H1 (cell line): Measurements from ENCODE around the gene FADD. TPM values are rescaled to one million over a fixed set of nuclear protein-coding genes. Genes with fewer than 3 reads are reported as not detected.

Source experiments
- CTCF ChIA-PET: fragments of 300-600 bp; sonication (Branson Sonifier 250); formaldehyde crosslinking; loops from one replicate; lab custom pipeline; 2021; ENCODE audit not compliant: partially characterized antibody; lab: Charles Lee
- POLR2A ChIA-PET: fragments of 300-600 bp; sonication (Branson Sonifier 250); formaldehyde crosslinking; loops from one replicate; lab custom pipeline; 2021; ENCODE audit warnings: inconsistent platforms; ENCODE audit not compliant: partially characterized antibody; lab: Charles Lee
- DNase-seq, 2 experiments: peaks; one replicate each; pipeline versions ENCODE4 v3.0.0 to v3.0.0-alpha.2; 2010 to 2022; ENCODE audit warnings: low spot score in 2 of 2, low read depth in 1 of 2, mixed read lengths in 1 of 2
- FAIRE-seq: peaks from 2 replicates; lab custom pipeline; 2011; peaks lifted over from hg19 to GRCh38; lab: Jason Lieb, UNC
- H2AFZ ChIP-seq: 2 replicates; pipeline ENCODE4 v1.8.1; 2012; ENCODE audit warnings: low read length, inconsistent platforms
- H2AK5ac ChIP-seq: 2 replicates; pipeline ENCODE4 v1.6.1; 2013; ENCODE audit warnings: low read depth, low read length
- H2BK120ac ChIP-seq: replicated peaks from 2 replicates; pipeline ENCODE3; 2013; ENCODE audit warnings: low read depth, low read length, inconsistent platforms
- H2BK12ac ChIP-seq: 2 replicates; pipeline ENCODE4 v1.6.1; 2013; ENCODE audit warnings: low read depth, low read length
- H2BK15ac ChIP-seq: 2 replicates; pipeline ENCODE4 v1.6.1; 2013; ENCODE audit warnings: low read length
- H2BK20ac ChIP-seq: 2 replicates; pipeline ENCODE4 v1.6.1; 2013; ENCODE audit warnings: low read length
- H2BK5ac ChIP-seq: 2 replicates; pipeline ENCODE4 v1.6.1; 2013; ENCODE audit warnings: low read depth, low read length
- H3K14ac ChIP-seq: 2 replicates; pipeline ENCODE4 v1.6.1; 2013; ENCODE audit warnings: inconsistent platforms; ENCODE audit not compliant: insufficient read length
- H3K18ac ChIP-seq: 2 replicates; pipeline ENCODE4 v1.6.1; 2013; ENCODE audit warnings: low read length; ENCODE audit errors: extremely low read depth
- H3K23ac ChIP-seq: 2 replicates; pipeline ENCODE4 v1.6.1; 2013; ENCODE audit warnings: inconsistent platforms; ENCODE audit not compliant: insufficient read length
- H3K23me2 ChIP-seq: 2 replicates; pipeline ENCODE4 v1.6.1; 2013; ENCODE audit warnings: low read depth, low read length
- H3K27ac ChIP-seq: 2 replicates; pipeline ENCODE4 v1.6.1; 2011; ENCODE audit warnings: low read depth, low read length, inconsistent platforms
- H3K27me3 ChIP-seq, 4 experiments: replicated peaks in 1 of 4; 1 replicate in 1 of 4; 2 replicates in 3 of 4; pipeline versions ENCODE4 v1.6.1 to v1.8.1; 2011 to 2013; ENCODE audit warnings: low read length in 3 of 4, mild to moderate bottlenecking in 3 of 4, inconsistent platforms in 2 of 4, mixed read lengths in 2 of 4, moderate library complexity in 1 of 4; ENCODE audit not compliant: control insufficient read depth in 3 of 4, insufficient read depth in 3 of 4; ENCODE audit errors: extremely low read depth in 1 of 4
- H3K36me3 ChIP-seq, 4 experiments: 2 replicates each; pipeline versions ENCODE4 v1.6.1 to v1.8.1; 2011 to 2013; ENCODE audit warnings: mild to moderate bottlenecking in 4 of 4, low read length in 3 of 4, moderate library complexity in 2 of 4, control low read depth in 1 of 4, inconsistent platforms in 1 of 4; ENCODE audit not compliant: insufficient read depth in 4 of 4, control insufficient read depth in 2 of 4
- H3K4ac ChIP-seq: replicated peaks from 2 replicates; pipeline ENCODE3; 2013; ENCODE audit warnings: low read length, low read depth, mixed read lengths, inconsistent platforms; ENCODE audit not compliant: insufficient read length
- H3K4me1 ChIP-seq, 4 experiments: replicated peaks in 1 of 4; 1 replicate in 1 of 4; 2 replicates in 3 of 4; pipeline versions ENCODE4 v1.6.1 to v1.8.1; 2011 to 2013; ENCODE audit warnings: low read length in 3 of 4, inconsistent platforms in 2 of 4, mixed read lengths in 1 of 4; ENCODE audit not compliant: insufficient read depth in 4 of 4, control insufficient read depth in 3 of 4
- H3K4me2 ChIP-seq, 2 experiments: 2 replicates each; pipeline versions ENCODE4 v1.6.1 to v1.8.1; 2011 to 2013; ENCODE audit warnings: low read depth in 2 of 2, low read length in 2 of 2, control low read depth in 1 of 2, inconsistent platforms in 1 of 2, mild to moderate bottlenecking in 1 of 2; ENCODE audit not compliant: insufficient read depth in 1 of 2
- H3K4me3 ChIP-seq, 4 experiments: fragments of 200-600, 300-600 bp in 1 of 4; sonication (generic), shearing (Covaris generic), sonication (Bioruptor Twin) in 1 of 4; 2 replicates each; pipeline versions ENCODE4 v1.5.1 to v1.8.1; 2011 to 2016; ENCODE audit warnings: low read length in 4 of 4, low read depth in 3 of 4, control low read depth in 2 of 4, inconsistent platforms in 2 of 4, mild to moderate bottlenecking in 2 of 4, mixed read lengths in 1 of 4, moderate library complexity in 1 of 4; ENCODE audit not compliant: insufficient read depth in 2 of 4; ENCODE audit errors: extremely low read depth in 1 of 4
- H3K56ac ChIP-seq: replicated peaks from 2 replicates; pipeline ENCODE3; 2013; ENCODE audit warnings: low read depth, mild to moderate bottlenecking, mixed read lengths, low read length, inconsistent platforms; ENCODE audit not compliant: insufficient read length
- H3K79me1 ChIP-seq: 2 replicates; pipeline ENCODE4 v1.6.1; 2013; ENCODE audit warnings: low read depth, low read length, control low read depth
- H3K79me2 ChIP-seq, 2 experiments: 2 replicates each; pipeline versions ENCODE4 v1.6.1 to v1.8.1; 2012 to 2013; ENCODE audit warnings: low read length in 2 of 2, mild to moderate bottlenecking in 2 of 2, inconsistent platforms in 1 of 2; ENCODE audit not compliant: insufficient read depth in 2 of 2, control insufficient read depth in 1 of 2
- H3K9ac ChIP-seq, 4 experiments: replicated peaks in 1 of 4; 1 replicate in 1 of 4; 2 replicates in 3 of 4; pipeline versions ENCODE4 v1.6.1 to v1.8.1; 2011 to 2013; ENCODE audit warnings: low read depth in 3 of 4, low read length in 3 of 4, control low read depth in 2 of 4, mild to moderate bottlenecking in 2 of 4, moderate library complexity in 2 of 4, inconsistent platforms in 1 of 4; ENCODE audit errors: extremely low read depth in 1 of 4
- H3K9me3 ChIP-seq, 2 experiments: 2 replicates each; pipeline versions ENCODE4 v1.6.1 to v1.8.1; 2012 to 2013; ENCODE audit warnings: mild to moderate bottlenecking in 2 of 2, moderate library complexity in 2 of 2, control low read depth in 1 of 2, inconsistent platforms in 1 of 2, low read depth in 1 of 2, low read length in 1 of 2, mixed read lengths in 1 of 2; ENCODE audit not compliant: insufficient read depth in 2 of 2
- H4K20me1 ChIP-seq, 2 experiments: replicated peaks in 1 of 2; 2 replicates each; pipeline versions ENCODE3 to v1.8.1; 2011 to 2013; ENCODE audit warnings: inconsistent platforms in 2 of 2, low read length in 2 of 2, mild to moderate bottlenecking in 1 of 2; ENCODE audit not compliant: insufficient read depth in 2 of 2, control insufficient read depth in 1 of 2
- H4K5ac ChIP-seq: 2 replicates; pipeline ENCODE4 v1.6.1; 2013; ENCODE audit warnings: low read length, low read depth, mixed read lengths, inconsistent platforms; ENCODE audit not compliant: insufficient read length
- H4K8ac ChIP-seq: 2 replicates; pipeline ENCODE4 v1.8.0; 2013; ENCODE audit warnings: mild to moderate bottlenecking, moderate library complexity, low read length, inconsistent platforms; ENCODE audit not compliant: insufficient read depth; ENCODE audit errors: extremely low read depth
- H4K91ac ChIP-seq: replicated peaks from 2 replicates; pipeline ENCODE3; 2013; ENCODE audit warnings: low read length, mixed read lengths, inconsistent platforms; ENCODE audit not compliant: insufficient read length
- E2F6 ChIP-seq: IDR thresholded peaks from 2 replicates; pipeline ENCODE4 v1.6.1; 2012; ENCODE audit warnings: inconsistent platforms
- MAX ChIP-seq: IDR thresholded peaks from 2 replicates; pipeline ENCODE4 v1.6.1; 2012; ENCODE audit warnings: inconsistent platforms
- PHF8 ChIP-seq: fragments of 200-600 bp; sonication (generic); conservative IDR thresholded peaks from 2 replicates; pipeline ENCODE4 v1.7.1; 2012; ENCODE audit warnings: low read depth, mild to moderate bottlenecking, inconsistent platforms, low read length, moderate library complexity
- RXRA ChIP-seq: IDR thresholded peaks from 2 replicates; pipeline ENCODE4 v1.6.1; 2011; ENCODE audit warnings: low read depth, mild to moderate bottlenecking, low read length, moderate library complexity; ENCODE audit not compliant: insufficient read depth
- SAP30 ChIP-seq: fragments of 300-600 bp; sonication (generic); IDR thresholded peaks from 2 replicates; pipeline ENCODE4 v1.7.1; 2012; ENCODE audit warnings: low read length, moderate library complexity, mild to moderate bottlenecking, inconsistent platforms; ENCODE audit not compliant: insufficient read depth, insufficient replicate concordance
- TEAD4 ChIP-seq: IDR thresholded peaks from 2 replicates; pipeline ENCODE4 v1.6.1; 2012; ENCODE audit warnings: low read depth, low read length, inconsistent platforms, mixed read lengths
- WGBS, 2 experiments: shearing (Covaris generic) in 1 of 2; methylation state at CpG; one replicate each; pipeline versions ENCODE4 v1.1.6 to v1.1.7; 2013 to 2015; ENCODE audit warnings: low lambda C conversion rate in 2 of 2, mixed read lengths in 2 of 2, inconsistent platforms in 1 of 2, low coverage in 1 of 2, missing lambda C conversion rate in 1 of 2; ENCODE audit not compliant: insufficient replicate concordance in 2 of 2, insufficient coverage in 1 of 2, insufficient read length in 1 of 2; ENCODE audit errors: extremely low coverage in 1 of 2, missing lambda C conversion rate in 1 of 2; 5-methylcytosine and 5-hydroxymethylcytosine counted together
- polyA plus RNA-seq, 7 experiments: library from polyadenylated mRNA; depleted of rRNA in 3 of 7; stranded (reverse) in 5 of 7; unstranded in 2 of 7; fragments of >200 nt in 5 of 7; fragments of 200-250 nt in 2 of 7; gene quantifications; 1 replicate in 5 of 7; 2 replicates in 1 of 7; 4 replicates in 1 of 7; pipeline versions ENCODE4 v1.2.1 to v1.2.3, GENCODE V29; 2011 to 2013; ENCODE audit warnings: missing spikeins in 2 of 7, mixed read lengths in 2 of 7
- total RNA-seq: library from RNA; stranded (reverse); fragmentation: NEBNext Ultra II Directional; extraction: Animal tissue kit (Norgen Biotek cat#: 25700); gene quantifications from 2 replicates; pipeline ENCODE4 v1.2.1, GENCODE V29; 2021
- TF ChIP-seq, protein P1 (sequence below), 3 experiments: IDR thresholded peaks; 1 replicate in 2 of 3; 2 replicates in 1 of 3; pipeline versions ENCODE4 v1.5.1 to v1.6.1; 2011; ENCODE audit warnings: low read length in 3 of 3, mild to moderate bottlenecking in 3 of 3, inconsistent platforms in 2 of 3, low read depth in 1 of 3, moderate library complexity in 1 of 3; ENCODE audit not compliant: insufficient read depth in 1 of 3; ENCODE audit errors: control extremely low read depth in 1 of 3

FADD gene
- total and polyA plus RNA-seq, 2 of the 8 experiments (the other 6 are each of a cell fraction or from before 2014, with no cell fraction given): 29.0 to 43.9 TPM

DNA sequence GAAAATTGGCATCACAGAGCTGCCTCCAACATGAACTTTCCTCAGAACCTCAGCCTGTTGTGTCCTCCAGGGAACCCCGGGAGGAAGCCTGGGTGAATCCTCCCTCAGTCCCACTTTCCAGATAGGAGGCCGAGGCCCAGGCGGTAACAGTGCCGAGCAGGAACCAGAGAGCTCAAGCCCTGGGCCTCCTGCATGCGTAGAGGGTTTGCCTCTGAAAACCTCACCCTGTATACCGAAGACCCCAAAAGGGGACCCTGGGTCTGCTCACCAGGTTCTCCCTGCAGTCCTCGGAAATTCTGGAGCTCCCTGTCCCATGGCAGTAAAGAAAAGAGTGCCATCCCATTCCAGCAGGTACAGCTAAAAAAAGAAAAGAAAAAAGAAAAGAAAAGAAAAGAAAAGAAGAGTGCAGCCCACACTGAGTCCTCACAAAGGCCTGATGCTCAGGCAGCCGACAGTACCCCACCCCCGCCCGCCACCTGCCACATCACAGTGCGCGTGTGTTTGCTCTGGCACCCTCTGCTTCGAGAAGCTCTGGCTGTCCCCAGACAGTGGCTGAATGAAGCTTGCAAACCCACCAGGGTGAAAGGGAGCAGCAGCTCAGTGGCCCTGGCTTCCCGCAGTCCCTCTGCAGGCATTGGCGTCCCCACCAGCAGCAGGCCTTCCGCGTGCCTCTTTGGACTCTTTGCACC lies 28.4 kb upstream of the FADD start:
- WGBS, 2 experiments: 80% methylated on average over 14 of the region's 17 CpGs; no CpG with 5 or more reads in 1 of the 2 experiments
- Histone ChIP-seq H3K36me3 (no peaks in the 10 kb centered on the region), H2AFZ (peak overlapping the region; percentile 46; the same call in 1 of the 2 replicates), H3K23me2 (no peaks in the 10 kb centered on the region), H3K9me3 (no peaks in the 10 kb centered on the region), H4K5ac (no peak overlapping the region), H3K4me3 (no peak overlapping the region), H3K14ac (no peak overlapping the region), H2BK12ac (no peak overlapping the region; the same call in 1 of the 2 replicates), H3K27ac (no peak overlapping the region), H3K79me2 (no peaks in the 10 kb centered on the region), H3K4ac (peak overlapping the region; percentile 44)
- TF ChIP-seq MAX: peak; percentile 81
- no peak for TF ChIP-seq SAP30
- TF ChIP-seq TEAD4: no peak
- TF ChIP-seq RXRA: no peak
- peak; percentile 49 for TF ChIP-seq E2F6
- TF ChIP-seq PHF8: no peak
- TF ChIP-seq, protein P1, sequence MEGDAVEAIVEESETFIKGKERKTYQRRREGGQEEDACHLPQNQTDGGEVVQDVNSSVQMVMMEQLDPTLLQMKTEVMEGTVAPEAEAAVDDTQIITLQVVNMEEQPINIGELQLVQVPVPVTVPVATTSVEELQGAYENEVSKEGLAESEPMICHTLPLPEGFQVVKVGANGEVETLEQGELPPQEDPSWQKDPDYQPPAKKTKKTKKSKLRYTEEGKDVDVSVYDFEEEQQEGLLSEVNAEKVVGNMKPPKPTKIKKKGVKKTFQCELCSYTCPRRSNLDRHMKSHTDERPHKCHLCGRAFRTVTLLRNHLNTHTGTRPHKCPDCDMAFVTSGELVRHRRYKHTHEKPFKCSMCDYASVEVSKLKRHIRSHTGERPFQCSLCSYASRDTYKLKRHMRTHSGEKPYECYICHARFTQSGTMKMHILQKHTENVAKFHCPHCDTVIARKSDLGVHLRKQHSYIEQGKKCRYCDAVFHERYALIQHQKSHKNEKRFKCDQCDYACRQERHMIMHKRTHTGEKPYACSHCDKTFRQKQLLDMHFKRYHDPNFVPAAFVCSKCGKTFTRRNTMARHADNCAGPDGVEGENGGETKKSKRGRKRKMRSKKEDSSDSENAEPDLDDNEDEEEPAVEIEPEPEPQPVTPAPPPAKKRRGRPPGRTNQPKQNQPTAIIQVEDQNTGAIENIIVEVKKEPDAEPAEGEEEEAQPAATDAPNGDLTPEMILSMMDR (IDR thresholded peaks at IDR 0.05; ENCODE audit: control extremely low read depth in 1 of 3, insufficient read depth in 1 of 3, low read depth in 1 of 3, low read length in 3 of 3): no peak
- TF ChIP-seq, all 59 proteins: peak for 2
- H2BK5ac ChIP-seq: no peak overlapping the region
- H3K27me3 ChIP-seq: no peaks in the 10 kb centered on the region
- H3K18ac ChIP-seq: no peak overlapping the region; the same call in 1 of the 2 replicates
- no peak overlapping the region for H3K23ac ChIP-seq
- 0 out of 2 replicates have a peak overlapping the region, but pooled peaks have one; percentile 18 for H2BK15ac ChIP-seq
- H3K9ac ChIP-seq: no peak overlapping the region
- ChIA-PET POLR2A (interaction anchor here (0.8 to 1.2 kb wide), 4 partner anchors 34 to 266 kb away, joined by 3 read pairs; no protein-coding TSS in a partner anchor), CTCF (interaction anchor here (0.7 to 10.5 kb wide), 24 partner anchors 10 to 335 kb away, joined by 3 to 78 read pairs (median 4); no protein-coding TSS in a partner anchor)
- no peak overlapping the region for H2BK120ac ChIP-seq
- H2BK20ac ChIP-seq: peak overlapping the region; percentile 18; the same call in 1 of the 2 replicates
- H3K4me2 ChIP-seq: peak overlapping the region in 1 of 2 experiments; percentile 15; a peak in 1 of 4 replicates
- no peak for FAIRE-seq
- H4K8ac ChIP-seq: no peak overlapping the region; the same call in 1 of the 2 replicates
- peak overlapping the region; percentile 1 for H4K91ac ChIP-seq
- H4K20me1 ChIP-seq: no peaks in the 10 kb centered on the region
- peaks cover 0 to 7% (median 2%) of the 10 kb centered on the region in 4 experiments; a peak in 4 of 7 replicates for H3K4me1 ChIP-seq
- no peaks in the 10 kb centered on the region for H3K79me1 ChIP-seq
- no peak for DNase-seq
- H2AK5ac ChIP-seq: no peak overlapping the region
- no peak overlapping the region for H3K56ac ChIP-seq
